Placental epithelial cell (primary cell): ENCODE results near the gene SMKR1. TPM values are rescaled to one million over a fixed set of nuclear protein-coding genes. Genes with fewer than 3 reads are reported as not detected.

Experiments
- small RNA-seq: library from RNA; depleted of rRNA; stranded (forward); fragments of <200 nt; gene quantifications from one replicate; pipeline ENCODE3, GENCODE V24; 2012
- total RNA-seq: library from RNA; depleted of rRNA; stranded (reverse); fragments of >200 nt; gene quantifications from 2 replicates; pipeline ENCODE4 v1.2.3, GENCODE V29; 2012

Gene SMKR1
- not detected in 2 replicates for total RNA-seq

GRCh38 chr7:129501760-129502707, at the start of gene SMKR1:
Gene SMKR1 (plus strand): TSS chr7:129502531. CDS start chr7:129502825, 294 bp downstream.

Small RNA genes lying within 50 kb of the gene (small RNA-seq; reads per million reads assigned to genes)
- gene RNU1-72P (not detected), gene SNRPGP3 (not detected)

Other genes starting within 250 kb of the SMKR1 start
- 1.3 and 1.6 TPM in 2 replicates for gene STRIP2, start 68.1 kb upstream of the SMKR1 start, total RNA-seq
- 11.8 and 13.7 TPM in 2 replicates for gene NRF1, start 109.2 kb downstream of the SMKR1 start, total RNA-seq